Cardiac fibroblast (primary cell): ENCODE data around the gene TBC1D3D.
"Not testable (repeated sequence)": the region's sequence is repeated elsewhere in the genome, so short reads cannot be mapped to it uniquely, and the experiment has no call there.

Source experiments
- DNase-seq, 2 donors: peaks; one replicate each; pipeline versions ENCODE4 v3.0.0 to v3.0.0-alpha.2; 2010; ENCODE audit warnings: low read depth in 2 of 2
- H3K4me3 ChIP-seq, 2 donors: replicated peaks in 1 of 2; 1 replicate in 1 of 2; 2 replicates in 1 of 2; pipeline ENCODE4 v1.5.1; 2011; ENCODE audit warnings: low read depth in 2 of 2, low read length in 2 of 2, mild to moderate bottlenecking in 2 of 2, moderate library complexity in 1 of 2

The TBC1D3D gene

GRCh38 chr17:38003676-38004075, at the start of gene TBC1D3D:
TSS of gene TBC1D3D (plus strand) at chr17:38003976. CDS start at chr17:38005561, 1,585 bp downstream.
- not testable (repeated sequence) for H3K4me3 ChIP-seq, DNase-seq

GRCh38 chr17:37988960-37989359, 14.8 kb upstream of the TBC1D3D start, which contains the start of gene TBC1D3L:
TSS of gene TBC1D3L (minus strand) at chr17:37989060. CDS start at chr17:37987520, 1,540 bp downstream.
- DNase-seq, H3K4me3 ChIP-seq: not testable (repeated sequence)
